ENCODE results near the gene RBM38. TPM values are rescaled to one million over a fixed set of nuclear protein-coding genes. Genes with fewer than 3 reads are reported as not detected.

The RBM38 gene
- total RNA-seq, 4 donors from 2014 or later, result 9.1 to 21.0 (median 13.3) TPM

DNA sequence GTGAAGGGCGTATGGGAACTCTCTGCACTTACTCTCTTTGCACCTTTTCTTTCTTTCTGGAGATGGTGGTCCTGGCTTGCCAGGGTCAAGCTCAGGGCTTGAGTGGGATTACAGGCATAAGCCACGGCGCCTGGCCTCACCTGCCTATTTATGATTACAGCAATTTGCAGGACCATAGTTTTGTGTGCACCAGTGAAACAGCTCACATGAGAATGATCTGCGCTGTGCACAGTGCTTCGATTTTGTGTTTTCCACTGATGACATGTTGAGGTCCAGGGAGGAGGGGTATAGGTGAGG lies 40.3 kb downstream of the RBM38 start:
- no peak for DNase-seq
- no peaks in the 10 kb centered on the region for H3K9me3 ChIP-seq
- intact Hi-C loops (cut with DNase I), result no loop called here
- H3K27ac ChIP-seq, result no peak overlapping the region
- H3K36me3 ChIP-seq, result no peaks in the 10 kb centered on the region
- TF ChIP-seq POLR2A (IDR thresholded peaks at IDR 0.05), result no peak
- TF ChIP-seq, protein P1, sequence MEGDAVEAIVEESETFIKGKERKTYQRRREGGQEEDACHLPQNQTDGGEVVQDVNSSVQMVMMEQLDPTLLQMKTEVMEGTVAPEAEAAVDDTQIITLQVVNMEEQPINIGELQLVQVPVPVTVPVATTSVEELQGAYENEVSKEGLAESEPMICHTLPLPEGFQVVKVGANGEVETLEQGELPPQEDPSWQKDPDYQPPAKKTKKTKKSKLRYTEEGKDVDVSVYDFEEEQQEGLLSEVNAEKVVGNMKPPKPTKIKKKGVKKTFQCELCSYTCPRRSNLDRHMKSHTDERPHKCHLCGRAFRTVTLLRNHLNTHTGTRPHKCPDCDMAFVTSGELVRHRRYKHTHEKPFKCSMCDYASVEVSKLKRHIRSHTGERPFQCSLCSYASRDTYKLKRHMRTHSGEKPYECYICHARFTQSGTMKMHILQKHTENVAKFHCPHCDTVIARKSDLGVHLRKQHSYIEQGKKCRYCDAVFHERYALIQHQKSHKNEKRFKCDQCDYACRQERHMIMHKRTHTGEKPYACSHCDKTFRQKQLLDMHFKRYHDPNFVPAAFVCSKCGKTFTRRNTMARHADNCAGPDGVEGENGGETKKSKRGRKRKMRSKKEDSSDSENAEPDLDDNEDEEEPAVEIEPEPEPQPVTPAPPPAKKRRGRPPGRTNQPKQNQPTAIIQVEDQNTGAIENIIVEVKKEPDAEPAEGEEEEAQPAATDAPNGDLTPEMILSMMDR (IDR thresholded peaks at IDR 0.05), result no peak
- H3K4me1 ChIP-seq, result peaks cover 0 to 43% (median 25%) of the 10 kb centered on the region in 3 donors
- H3K4me3 ChIP-seq, result no peak overlapping the region
- 60 to 67% methylated on average over 5 of the region's 5 CpGs for WGBS, 2 donors
- no peaks in the 10 kb centered on the region for H3K27me3 ChIP-seq

DNA sequence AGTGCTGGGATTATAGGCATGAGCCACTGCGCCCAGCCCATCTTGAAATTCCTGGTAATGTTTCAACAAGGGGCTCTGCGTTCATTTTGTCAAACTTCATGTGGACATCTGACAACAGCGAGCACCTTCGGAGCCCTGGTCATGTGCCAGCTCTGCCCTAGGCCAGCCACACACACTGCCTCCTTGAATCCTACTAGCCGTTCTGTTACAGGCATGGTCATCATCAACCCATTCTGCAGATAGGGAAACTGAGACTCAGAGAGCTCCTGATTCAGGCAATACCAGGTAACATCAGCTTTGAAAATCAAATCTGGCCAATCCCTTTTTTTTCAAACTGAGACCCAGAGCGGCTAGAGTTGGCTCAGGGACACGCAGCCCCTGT lies 41.3 kb downstream of the RBM38 start:
- Histone ChIP-seq H3K4me1 (peaks cover 0 to 43% (median 25%) of the 10 kb centered on the region in 3 donors), H3K27ac (peak overlapping the region in 1 of 4 donors; percentile 65)
- intact Hi-C loops (cut with DNase I), result no loop called here

DNA sequence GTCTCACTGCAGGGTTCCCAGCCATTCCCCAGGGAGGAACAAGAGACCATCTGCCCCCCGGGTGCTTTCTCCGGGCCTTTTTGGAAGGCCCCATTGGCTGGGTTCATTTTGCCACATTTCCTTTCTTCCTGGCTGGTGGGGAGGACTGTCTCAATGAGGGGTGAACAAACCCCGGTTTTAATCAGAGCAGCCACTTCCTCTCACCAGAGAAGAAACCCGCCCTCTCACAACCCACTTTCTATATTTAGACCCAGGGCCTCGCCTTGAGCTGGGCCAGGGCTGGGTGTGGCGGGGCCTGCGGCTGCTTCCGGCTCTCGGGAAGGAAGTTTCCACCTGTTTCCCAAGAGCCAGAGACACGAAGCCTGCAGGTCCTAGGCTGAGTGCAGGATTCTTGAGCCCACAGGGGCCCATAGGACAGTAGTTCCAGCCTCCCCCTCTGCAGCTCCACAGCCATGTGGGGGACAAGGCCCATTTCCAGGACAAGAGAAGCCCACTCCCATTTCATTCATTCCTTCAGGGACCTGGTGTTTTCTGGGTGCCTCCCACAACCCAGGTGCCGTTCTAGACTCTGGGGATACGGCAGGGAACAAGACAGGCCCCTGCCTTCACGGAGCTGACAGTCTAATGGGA lies 41.8 kb downstream of the RBM38 start:
- H3K9me3 ChIP-seq, result no peaks in the 10 kb centered on the region
- peaks cover 0 to 43% (median 25%) of the 10 kb centered on the region in 3 donors for H3K4me1 ChIP-seq
- H3K27me3 ChIP-seq, result no peaks in the 10 kb centered on the region
- intact Hi-C loops (cut with DNase I), result no loop called here
- no peaks in the 10 kb centered on the region for H3K36me3 ChIP-seq
- peak; percentile 30 for DNase-seq
- H3K27ac ChIP-seq, result peak overlapping the region in 2 of 4 donors; percentile 23 to 65
- WGBS, 2 donors, result 45 to 70% methylated on average over 3 to 9 of the region's 13 CpGs
- TF ChIP-seq, protein P1 (IDR thresholded peaks at IDR 0.05), result no peak
- TF ChIP-seq POLR2A (IDR thresholded peaks at IDR 0.05), result no peak
- H3K4me3 ChIP-seq, result no peak overlapping the region

More for the DNA sequence above, 41.3 kb downstream of the RBM38 start:
- H3K36me3 ChIP-seq, result no peaks in the 10 kb centered on the region
- H3K9me3 ChIP-seq, result no peaks in the 10 kb centered on the region
- WGBS, 2 donors, result 86 to 89% methylated on average over 4 to 7 of the region's 7 CpGs
- no peak for TF ChIP-seq POLR2A (IDR thresholded peaks at IDR 0.05)
- TF ChIP-seq, protein P1 (IDR thresholded peaks at IDR 0.05), result no peak
- H3K27me3 ChIP-seq, result no peaks in the 10 kb centered on the region
- no peak overlapping the region for H3K4me3 ChIP-seq
- no peak for DNase-seq

DNA sequence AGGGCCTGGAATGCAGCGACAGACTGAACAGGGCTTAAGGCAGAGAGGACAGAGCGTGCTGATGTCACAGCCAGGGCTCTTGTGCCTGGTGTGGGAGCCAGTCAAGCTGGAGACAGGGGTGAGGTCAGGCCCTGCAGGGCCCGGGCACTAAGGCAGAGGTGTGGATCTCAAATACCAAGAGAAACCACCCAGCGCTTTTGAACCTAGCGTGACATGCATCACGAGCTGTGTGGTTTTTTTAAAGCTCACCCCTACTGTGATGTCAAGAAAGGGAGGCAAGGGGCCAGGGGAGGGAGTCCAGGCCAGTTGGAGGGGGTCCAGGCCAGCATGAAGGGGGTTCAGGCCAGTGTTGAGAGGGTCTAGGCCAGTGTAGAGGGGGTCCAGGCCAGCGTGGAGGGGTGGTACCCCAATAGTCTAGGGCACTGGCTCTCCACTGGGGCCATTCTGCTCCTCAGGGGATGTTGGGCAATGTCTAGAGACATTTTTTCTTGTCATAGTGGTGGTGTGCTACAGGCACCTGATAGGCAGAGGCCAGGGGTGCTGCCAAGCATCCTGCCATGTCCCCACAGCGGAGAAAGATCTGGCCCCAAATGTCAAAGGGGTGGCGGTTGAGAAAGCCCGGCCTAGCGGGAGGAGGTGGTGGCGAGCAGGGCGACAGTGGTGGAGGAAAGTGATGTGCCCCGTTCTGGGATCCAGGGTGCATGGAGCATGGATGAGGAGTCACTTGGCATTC lies 42.6 kb downstream of the RBM38 start:
- intact Hi-C loops (cut with DNase I), result no loop called here

DNA sequence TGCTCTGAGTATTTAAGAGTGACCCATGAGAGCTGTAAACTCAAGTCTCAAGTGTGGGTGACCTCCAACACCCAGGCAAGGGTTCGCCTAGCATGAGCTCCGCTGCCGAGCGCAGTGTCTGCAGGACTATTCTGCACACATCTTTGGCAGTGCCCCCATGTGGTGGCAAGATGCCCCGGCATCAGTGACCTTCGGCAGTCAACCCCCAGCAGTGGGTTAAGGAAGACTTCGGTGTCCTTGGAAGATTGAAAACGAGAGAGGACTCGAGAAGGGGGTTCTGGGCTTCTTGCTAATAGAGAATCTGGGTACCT lies 43.1 kb downstream of the RBM38 start:
- H3K9me3 ChIP-seq, result no peaks in the 10 kb centered on the region
- no peak overlapping the region for H3K27ac ChIP-seq
- TF ChIP-seq, protein P1 (IDR thresholded peaks at IDR 0.05), result no peak
- no peak for TF ChIP-seq POLR2A (IDR thresholded peaks at IDR 0.05)
- H3K36me3 ChIP-seq, result no peaks in the 10 kb centered on the region
- H3K4me1 ChIP-seq, result peaks cover 0 to 54% (median 31%) of the 10 kb centered on the region in 3 donors
- WGBS, 2 donors, result 84 to 93% methylated on average over 9 of the region's 9 CpGs
- DNase-seq, result no peak
- H3K4me3 ChIP-seq, result no peak overlapping the region
- H3K27me3 ChIP-seq, result no peaks in the 10 kb centered on the region
- intact Hi-C loops (cut with DNase I), result no loop called here

More for the DNA sequence above, 42.6 kb downstream of the RBM38 start:
- no peaks in the 10 kb centered on the region for H3K27me3 ChIP-seq
- no peaks in the 10 kb centered on the region for H3K36me3 ChIP-seq
- no peaks in the 10 kb centered on the region for H3K9me3 ChIP-seq
- TF ChIP-seq, protein P1 (IDR thresholded peaks at IDR 0.05), result no peak
- TF ChIP-seq POLR2A (IDR thresholded peaks at IDR 0.05), result no peak
- H3K27ac ChIP-seq, result peak overlapping the region in 1 of 4 donors; percentile 65
- no peak for DNase-seq
- no peak overlapping the region for H3K4me3 ChIP-seq
- 75 to 93% methylated on average over 13 to 14 of the region's 14 CpGs for whole genome bisulfite sequencing, 2 donors
- H3K4me1 ChIP-seq, result peaks cover 0 to 49% (median 31%) of the 10 kb centered on the region in 3 donors

Measured in esophagus squamous epithelium (tissue), 5 donors.